Upper lobe of right lung (tissue), 1 donor: Measurements from ENCODE around the gene INF2. TPM values are rescaled to one million over a fixed set of nuclear protein-coding genes. Genes with fewer than 3 reads are reported as not detected.
"Not testable (repeated sequence)": the region's sequence is repeated elsewhere in the genome, so short reads cannot be mapped to it uniquely, and the experiment has no call there.

Experiments
- ATAC-seq: fragments of 200-7000 bp; cut with Tn5 transposase; one replicate; pipeline ENCODE4 v1.9.1; 2020; ENCODE audit warnings: mild to moderate bottlenecking, moderate library complexity
- DNase-seq: peaks from one replicate; pipeline ENCODE4 v3.0.0-alpha.2; 2020
- H3K27ac ChIP-seq: fragments of 200-600 bp; one replicate; pipeline ENCODE4 v1.8.0; 2022
- H3K27me3 ChIP-seq: fragments of 200-600 bp; one replicate; pipeline ENCODE4 v1.8.0; 2022; ENCODE audit warnings: mild to moderate bottlenecking
- H3K36me3 ChIP-seq: fragments of 200-600 bp; one replicate; pipeline ENCODE4 v1.8.0; 2022
- H3K4me1 ChIP-seq: fragments of 200-600 bp; one replicate; pipeline ENCODE4 v1.8.0; 2022
- H3K4me3 ChIP-seq: fragments of 200-600 bp; one replicate; pipeline ENCODE4 v1.8.0; 2022; ENCODE audit warnings: mild to moderate bottlenecking
- H3K9me3 ChIP-seq: fragments of 200-600 bp; one replicate; pipeline ENCODE4 v1.8.0; 2022
- CTCF ChIP-seq: fragments of 200-600 bp; IDR thresholded peaks from one replicate; pipeline ENCODE4 v1.8.0; 2022; ENCODE audit warnings: antibody characterized with exemption
- intact Hi-C: fragments of 100-400 bp; cut with DNase I; formaldehyde crosslinking; loops from one replicate; pipeline ENCODE4 v1.11.0; 2022
- total RNA-seq: library from RNA; stranded (reverse); fragmentation: NEBNext Ultra II Directional; extraction: Animal tissue kit (Norgen Biotek cat#: 25700); gene quantifications from one replicate; pipeline ENCODE4 v1.2.1, GENCODE V29; 2021
- donor health status: DM: no; HTN: yes; CAD: no; lungs with severe emphysema.

Gene INF2
- total RNA-seq, 1 donor from 2014 or later, result 117 TPM

GRCh38 chr14:104650981-104651875 is 38.2 kb upstream of the INF2 start:
- no peaks in the 10 kb centered on the region for H3K9me3 ChIP-seq
- no peaks in the 10 kb centered on the region for H3K36me3 ChIP-seq
- intact Hi-C loops, result no loop called here
- peaks cover 6% of the 10 kb centered on the region for H3K4me1 ChIP-seq
- no peak for DNase-seq
- no peak overlapping the region for H3K27ac ChIP-seq
- TF ChIP-seq CTCF, result no peak
- peak; percentile 4 for ATAC-seq
- no peak overlapping the region for H3K4me3 ChIP-seq
- no peaks in the 10 kb centered on the region for H3K27me3 ChIP-seq

GRCh38 chr14:104651876-104652260 is 37.5 kb upstream of the INF2 start:
- intact Hi-C loops, result no loop called here
- Histone ChIP-seq H3K36me3 (no peaks in the 10 kb centered on the region), H3K27me3 (no peaks in the 10 kb centered on the region), H3K9me3 (no peaks in the 10 kb centered on the region), H3K4me1 (peaks cover 6% of the 10 kb centered on the region), H3K27ac (no peak overlapping the region), H3K4me3 (no peak overlapping the region)
- DNase-seq (no peak), ATAC-seq (no peak)
- TF ChIP-seq CTCF, result no peak

- no peak for DNase-seq
- intact Hi-C loops, result no loop called here
- no peaks in the 10 kb centered on the region for H3K9me3 ChIP-seq
- no peak overlapping the region for H3K4me3 ChIP-seq
- no peak for TF ChIP-seq CTCF
- H3K27ac ChIP-seq, result no peak overlapping the region
- no peaks in the 10 kb centered on the region for H3K36me3 ChIP-seq
- no peaks in the 10 kb centered on the region for H3K27me3 ChIP-seq
- peaks cover 6% of the 10 kb centered on the region for H3K4me1 ChIP-seq
- no peak for ATAC-seq
Observed at GRCh38 chr14:104652386-104652785, 37.0 kb upstream of the INF2 start.

GRCh38 chr14:104653130-104653920 is 36.1 kb upstream of the INF2 start:
- ATAC-seq, H3K4me3 ChIP-seq, intact Hi-C loops, DNase-seq, H3K4me1 ChIP-seq, H3K27ac ChIP-seq, H3K27me3 ChIP-seq, H3K36me3 ChIP-seq, H3K9me3 ChIP-seq: not testable (repeated sequence)

- ATAC-seq, result peak; percentile 28
Observed at GRCh38 chr14:104654119-104654518, 35.3 kb upstream of the INF2 start.

More at GRCh38 chr14:104654119-104654518, 35.3 kb upstream of the INF2 start:
- intact Hi-C loops, result no loop called here
- no peak for TF ChIP-seq CTCF
- H3K4me3 ChIP-seq, result no peak overlapping the region
- H3K27ac ChIP-seq, result no peak overlapping the region
- DNase-seq, result no peak
- no peaks in the 10 kb centered on the region for H3K27me3 ChIP-seq
- H3K9me3 ChIP-seq, result no peaks in the 10 kb centered on the region
- peaks cover 6% of the 10 kb centered on the region for H3K4me1 ChIP-seq
- no peaks in the 10 kb centered on the region for H3K36me3 ChIP-seq
